ENCODE data around the gene TFF3.

DNA sequence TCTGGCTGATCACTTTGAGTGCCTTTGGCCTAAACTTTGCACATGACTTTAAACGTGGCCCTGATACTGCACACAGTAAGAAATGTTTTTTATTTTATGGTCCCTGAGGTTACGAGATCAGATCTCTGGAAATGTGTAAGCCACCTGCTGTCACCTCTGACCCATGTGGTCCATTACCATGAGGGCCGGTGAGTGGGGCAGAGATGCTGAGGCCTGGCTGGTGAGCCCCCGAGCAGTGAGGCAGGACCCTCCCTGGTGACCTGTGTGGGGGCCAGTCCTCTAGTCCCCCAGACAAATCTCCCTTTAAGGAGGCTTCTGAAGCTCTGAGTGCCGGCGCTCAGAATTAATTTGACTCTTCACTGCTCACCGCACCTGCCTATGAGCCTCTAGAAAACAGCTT is 12.4 kb downstream of the TFF3 start:
- TF ChIP-seq POLR2A (IDR thresholded peaks at IDR 0.05) = no peak
- TF ChIP-seq, protein P1, sequence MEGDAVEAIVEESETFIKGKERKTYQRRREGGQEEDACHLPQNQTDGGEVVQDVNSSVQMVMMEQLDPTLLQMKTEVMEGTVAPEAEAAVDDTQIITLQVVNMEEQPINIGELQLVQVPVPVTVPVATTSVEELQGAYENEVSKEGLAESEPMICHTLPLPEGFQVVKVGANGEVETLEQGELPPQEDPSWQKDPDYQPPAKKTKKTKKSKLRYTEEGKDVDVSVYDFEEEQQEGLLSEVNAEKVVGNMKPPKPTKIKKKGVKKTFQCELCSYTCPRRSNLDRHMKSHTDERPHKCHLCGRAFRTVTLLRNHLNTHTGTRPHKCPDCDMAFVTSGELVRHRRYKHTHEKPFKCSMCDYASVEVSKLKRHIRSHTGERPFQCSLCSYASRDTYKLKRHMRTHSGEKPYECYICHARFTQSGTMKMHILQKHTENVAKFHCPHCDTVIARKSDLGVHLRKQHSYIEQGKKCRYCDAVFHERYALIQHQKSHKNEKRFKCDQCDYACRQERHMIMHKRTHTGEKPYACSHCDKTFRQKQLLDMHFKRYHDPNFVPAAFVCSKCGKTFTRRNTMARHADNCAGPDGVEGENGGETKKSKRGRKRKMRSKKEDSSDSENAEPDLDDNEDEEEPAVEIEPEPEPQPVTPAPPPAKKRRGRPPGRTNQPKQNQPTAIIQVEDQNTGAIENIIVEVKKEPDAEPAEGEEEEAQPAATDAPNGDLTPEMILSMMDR (IDR thresholded peaks at IDR 0.05) = no peak
